COLO668 (cell line): Measurements from ENCODE around the gene RILPL2.
A peak's percentile ranks its signal among the peaks of the same experiment; 100 is the strongest.
"Not testable (repeated sequence)": the region's sequence is repeated elsewhere in the genome, so short reads cannot be mapped to it uniquely, and the experiment has no call there.

Experiments
- DNase-seq: peaks from one replicate; lab custom pipeline; 2025; ENCODE audit not compliant: unreplicated experiment; lab: John Stamatoyannopoulos, UW

The RILPL2 gene, protein sequence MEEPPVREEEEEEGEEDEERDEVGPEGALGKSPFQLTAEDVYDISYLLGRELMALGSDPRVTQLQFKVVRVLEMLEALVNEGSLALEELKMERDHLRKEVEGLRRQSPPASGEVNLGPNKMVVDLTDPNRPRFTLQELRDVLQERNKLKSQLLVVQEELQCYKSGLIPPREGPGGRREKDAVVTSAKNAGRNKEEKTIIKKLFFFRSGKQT

DNA sequence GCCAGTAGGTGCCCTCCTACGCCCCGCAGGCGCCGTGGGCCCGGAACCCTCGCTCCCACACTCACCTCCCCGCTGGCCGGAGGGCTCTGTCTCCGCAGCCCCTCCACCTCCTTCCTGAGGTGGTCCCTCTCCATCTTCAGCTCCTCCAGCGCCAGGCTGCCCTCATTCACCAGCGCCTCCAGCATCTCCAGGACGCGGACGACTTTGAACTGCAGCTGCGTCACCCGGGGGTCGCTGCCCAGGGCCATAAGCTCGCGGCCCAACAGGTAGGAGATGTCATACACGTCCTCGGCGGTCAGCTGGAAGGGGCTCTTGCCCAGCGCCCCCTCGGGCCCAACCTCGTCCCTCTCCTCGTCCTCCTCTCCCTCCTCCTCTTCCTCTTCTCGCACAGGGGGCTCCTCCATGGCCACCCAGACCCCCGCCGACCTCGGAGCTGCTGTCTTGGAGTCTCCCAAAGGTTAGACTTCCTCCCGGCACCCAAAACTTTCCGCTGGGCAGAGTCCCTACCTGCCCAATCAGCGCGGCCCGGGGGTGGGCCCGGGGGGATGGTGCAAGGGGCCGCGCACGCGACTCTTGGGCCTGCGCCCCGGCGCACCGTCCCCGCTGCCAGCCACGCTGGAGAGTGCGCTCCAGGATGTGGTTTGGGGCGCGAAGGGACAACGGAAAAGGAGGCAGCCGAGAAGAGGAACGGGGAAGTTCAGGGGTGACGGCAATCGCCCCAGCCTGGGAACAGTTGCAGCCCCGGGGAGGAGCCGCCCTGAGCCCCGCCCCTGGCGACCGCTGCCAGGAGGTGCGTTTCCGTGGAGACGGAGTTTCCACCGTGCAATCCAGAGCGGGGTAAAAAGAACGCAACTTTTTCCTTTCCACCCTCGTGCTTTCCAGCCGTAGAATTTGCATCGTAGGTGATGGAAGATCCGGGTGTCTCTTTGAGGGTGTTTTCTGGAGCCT, at the start of gene RILPL2:
Gene RILPL2 (minus strand): TSS at position 668 of the 948 bp plus-strand sequence. CDS start 264 bp downstream, at position 404.
- DNase-seq, result peak; percentile 70

DNA sequence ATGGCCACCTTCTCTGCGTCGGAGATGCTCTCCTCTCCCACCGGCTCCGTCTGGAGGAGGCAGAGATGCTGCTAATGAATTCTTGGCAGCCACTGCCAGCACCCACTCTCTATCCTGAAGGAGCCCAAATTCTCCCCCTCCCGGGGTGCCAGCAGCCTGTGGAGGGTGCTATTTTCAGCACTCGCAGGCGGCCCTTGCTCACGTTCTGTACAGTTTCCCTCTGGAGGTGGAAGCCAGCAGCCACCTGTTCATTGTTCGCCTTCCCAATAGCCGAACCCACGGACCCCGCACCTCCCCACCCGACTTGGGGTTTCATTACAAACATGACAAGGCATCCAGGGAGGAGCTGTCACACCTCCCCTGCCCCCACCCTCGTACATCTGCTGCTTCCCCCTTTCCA, 49.3 kb upstream of the RILPL2 start:
- DNase-seq, result no peak

DNA sequence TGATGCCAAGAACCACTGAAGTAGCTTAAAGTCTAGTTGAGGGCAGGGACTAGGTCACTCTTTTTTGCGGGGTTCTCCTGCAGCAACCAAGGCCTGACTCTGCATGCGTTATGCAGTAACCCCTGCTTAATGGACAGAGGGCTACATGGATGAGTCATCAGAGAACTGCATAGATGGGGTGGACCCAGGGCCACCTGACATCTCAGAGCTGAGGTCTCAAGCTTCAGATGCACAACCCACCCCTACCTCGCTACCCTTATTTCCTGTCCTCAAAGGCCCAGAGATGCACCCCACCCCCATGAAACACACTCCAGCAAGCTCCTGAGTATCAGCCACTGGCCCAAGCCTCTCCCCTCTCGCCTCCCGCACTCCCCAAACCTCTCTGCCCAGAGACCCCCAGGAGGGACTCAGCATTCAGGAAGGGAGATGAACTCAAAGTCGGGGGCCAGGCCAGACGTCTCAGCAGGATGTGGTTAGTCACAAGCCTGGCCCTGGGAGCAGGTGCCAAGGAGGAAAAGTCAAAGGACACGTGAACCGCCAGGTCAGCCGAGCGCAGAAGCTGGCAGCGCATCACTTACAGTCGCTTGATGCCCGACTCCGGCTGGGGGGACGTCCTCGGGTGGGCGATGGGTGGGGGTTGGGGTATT, 47.2 kb upstream of the RILPL2 start:
- no peak for DNase-seq

DNA sequence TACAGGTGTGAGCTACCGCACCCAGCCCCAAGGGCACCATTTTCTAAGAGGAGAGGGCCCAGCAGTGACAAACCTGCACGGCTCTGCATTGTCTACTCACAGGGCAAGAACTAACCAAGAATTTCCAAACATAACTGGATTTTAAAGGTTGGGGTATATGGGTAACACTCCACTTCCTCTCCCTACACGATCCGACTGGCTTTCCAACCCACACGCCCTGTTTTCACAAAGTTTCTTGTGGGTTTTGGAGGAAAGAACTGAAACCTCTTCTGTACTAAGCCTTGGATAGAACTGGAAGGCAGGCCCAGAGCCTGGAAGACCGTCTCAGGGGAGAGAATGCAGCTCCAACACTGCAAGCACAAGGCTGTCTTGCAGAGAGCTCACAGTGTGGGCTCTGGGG, 46.4 kb upstream of the RILPL2 start:
- no peak for DNase-seq

DNA sequence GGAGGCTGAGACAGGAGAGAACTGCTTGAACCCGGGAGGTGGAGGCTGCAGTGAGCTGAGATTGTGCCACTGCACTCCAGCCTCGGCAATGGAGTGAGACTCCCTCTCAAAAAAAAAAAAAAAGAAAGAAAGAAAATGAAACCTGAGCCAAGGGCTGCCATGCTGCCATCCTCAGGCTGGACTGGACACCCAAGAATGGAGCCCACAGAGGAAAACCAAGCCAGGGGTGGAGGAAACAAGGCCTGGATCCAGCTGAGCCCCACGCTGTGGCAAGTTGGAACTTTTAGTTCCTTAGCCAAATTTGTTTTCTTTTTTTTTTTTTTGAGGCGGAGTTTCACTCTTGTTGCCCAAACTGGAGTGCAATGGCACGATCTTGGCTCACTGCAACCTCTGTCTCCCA, 44.8 kb upstream of the RILPL2 start:
- DNase-seq, result not testable (repeated sequence)

DNA sequence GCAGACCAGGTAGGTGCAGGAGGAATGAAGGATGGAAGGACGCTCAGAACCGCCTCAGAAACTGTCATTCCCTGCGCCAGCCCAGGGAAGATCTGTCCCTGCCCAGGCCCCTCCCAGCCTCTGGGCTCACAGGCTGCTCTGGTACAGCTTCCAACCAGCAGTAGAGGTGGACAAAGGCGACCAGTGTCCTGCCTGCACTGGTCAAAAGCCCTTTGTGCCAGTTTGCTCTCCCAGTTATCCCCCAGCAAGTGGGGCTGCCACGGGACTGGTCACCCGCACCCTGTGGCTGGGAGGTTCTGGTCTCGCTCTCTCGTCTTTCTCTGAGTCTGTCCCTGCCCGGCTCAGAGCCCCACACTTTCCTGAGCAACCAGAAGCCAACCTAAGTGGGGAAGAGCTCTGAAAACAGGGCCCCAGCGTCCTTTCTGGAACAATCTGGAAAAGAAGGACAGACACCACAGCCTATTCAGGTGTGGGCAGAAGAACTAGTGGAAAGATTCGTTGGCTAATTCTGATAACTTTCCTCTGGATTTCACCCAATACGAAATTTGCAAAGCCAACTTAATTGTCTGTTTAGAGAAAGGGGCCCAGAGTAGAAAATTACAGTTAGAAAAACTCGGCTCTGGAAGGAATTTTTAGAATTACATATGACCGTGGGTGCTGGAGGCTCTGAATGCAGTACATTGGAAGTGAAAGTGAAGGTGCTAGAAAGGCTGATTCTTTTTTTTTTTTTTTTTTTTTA, 43.1 kb upstream of the RILPL2 start:
- DNase-seq, result no peak

DNA sequence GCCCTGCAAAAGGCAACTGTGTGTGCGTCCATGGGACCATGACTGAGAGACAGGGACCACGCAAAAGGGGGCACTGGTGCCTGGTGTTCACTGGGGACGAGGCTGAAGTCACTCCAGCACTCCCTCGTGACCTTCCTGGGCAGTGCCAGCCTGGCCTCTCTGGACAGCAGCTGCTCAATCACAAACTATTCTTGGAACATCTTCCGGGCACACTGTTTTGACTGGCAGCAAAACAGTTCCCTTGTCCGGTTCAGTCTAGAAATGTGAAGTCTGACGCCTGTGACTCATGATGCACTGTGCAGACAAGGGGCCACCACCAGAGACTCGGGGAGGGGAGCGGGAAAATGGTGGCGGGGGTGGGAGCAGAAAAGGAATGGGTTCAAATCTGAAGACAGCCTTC, 42.3 kb upstream of the RILPL2 start:
- DNase-seq, result no peak

DNA sequence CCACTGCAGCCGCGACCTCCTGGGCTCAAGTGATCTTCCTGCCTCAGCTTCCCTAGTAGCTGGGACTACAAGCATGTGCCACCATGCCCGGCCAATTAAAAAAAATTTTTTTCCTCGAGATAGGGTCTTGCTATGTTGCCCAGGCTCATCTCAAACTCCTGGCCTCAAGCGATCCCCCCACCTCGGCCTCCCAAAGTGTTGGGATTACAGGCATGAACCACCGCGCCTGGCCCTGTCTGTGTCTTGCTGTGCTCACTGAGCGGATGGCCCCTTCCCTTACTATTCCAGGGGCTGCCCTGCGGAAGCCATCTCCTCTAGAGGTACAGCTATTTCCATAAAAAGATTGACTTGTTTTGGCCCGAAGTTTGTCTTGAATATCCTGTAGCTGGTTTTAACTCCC, 41.6 kb upstream of the RILPL2 start:
- no peak for DNase-seq

DNA sequence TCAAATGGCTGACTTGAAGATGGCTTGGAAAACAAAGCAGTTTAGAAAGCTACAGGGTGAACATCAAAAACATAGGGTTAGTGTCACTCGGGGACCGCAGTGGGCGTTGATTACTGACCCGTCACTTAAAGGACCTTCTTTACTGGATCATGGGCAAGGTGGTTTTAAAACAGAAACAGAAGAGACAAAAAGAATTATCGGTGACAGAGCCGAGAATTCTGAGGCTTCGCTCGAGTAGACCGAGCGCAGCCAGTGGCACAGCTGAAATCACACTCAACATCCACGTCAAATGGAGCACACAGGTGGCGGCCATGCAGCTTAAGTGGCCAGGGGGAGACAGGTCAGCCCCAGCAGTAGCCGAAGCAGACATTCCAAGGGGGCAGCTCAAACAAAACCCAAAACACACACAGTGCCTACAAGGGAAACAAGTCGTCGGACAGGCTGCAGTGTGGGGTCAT, 38.8 kb upstream of the RILPL2 start:
- DNase-seq, result no peak

DNA sequence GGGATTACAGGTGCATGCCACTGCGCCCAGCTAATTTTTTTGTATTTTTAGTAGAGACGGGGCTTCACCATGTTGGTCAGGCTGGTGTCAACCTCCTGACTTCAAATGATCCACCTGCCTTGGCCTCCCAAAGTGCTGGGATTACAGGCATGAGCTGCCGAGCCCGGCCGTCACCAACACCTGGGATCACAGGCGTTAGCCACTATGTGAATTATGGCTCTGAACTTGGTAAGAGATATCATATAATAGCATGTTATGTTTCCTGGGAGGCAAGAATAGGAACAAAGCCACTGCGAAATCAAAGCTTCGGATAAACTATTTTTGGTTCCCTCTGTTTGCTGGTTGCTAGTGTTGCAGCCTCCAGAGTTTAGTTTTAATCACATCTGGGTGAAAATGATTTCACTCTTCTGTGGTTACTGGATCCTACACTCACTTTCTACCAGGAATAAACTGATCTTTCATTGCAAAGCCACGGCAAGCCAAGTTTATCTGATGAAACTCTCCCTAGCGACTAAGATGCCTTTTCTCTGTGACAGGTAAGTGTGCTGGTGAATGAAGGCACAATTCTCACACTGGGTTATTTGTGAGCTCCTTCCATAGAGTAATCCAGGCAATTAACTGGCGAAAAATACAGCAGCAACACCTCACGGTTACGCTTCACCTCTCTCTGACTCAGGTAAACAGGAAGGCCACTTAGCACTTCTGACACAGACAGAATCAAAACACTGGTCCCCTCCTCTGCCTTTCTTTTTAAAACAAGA, 38.2 kb upstream of the RILPL2 start:
- no peak for DNase-seq

DNA sequence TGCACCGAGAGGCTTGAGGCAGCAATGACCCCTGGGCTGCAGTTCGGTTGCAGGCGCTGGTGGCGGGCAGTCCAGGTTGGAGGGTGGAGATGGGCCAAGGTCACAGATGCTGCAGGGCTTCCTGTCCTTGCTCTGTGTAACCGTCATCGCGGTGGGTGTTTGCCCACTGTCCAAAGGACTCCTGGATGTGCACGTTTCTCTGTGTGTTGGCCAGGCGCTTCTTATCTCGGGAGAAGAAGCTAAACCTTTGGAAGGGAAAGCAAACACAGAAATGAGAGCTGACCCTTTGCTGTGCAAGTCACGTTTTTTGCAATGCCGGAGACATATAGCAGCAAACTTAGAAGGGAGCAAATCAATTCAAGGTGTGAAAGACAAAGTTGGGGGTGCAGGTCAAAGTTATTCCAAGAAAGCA, 36.0 kb upstream of the RILPL2 start:
- DNase-seq, result no peak

DNA sequence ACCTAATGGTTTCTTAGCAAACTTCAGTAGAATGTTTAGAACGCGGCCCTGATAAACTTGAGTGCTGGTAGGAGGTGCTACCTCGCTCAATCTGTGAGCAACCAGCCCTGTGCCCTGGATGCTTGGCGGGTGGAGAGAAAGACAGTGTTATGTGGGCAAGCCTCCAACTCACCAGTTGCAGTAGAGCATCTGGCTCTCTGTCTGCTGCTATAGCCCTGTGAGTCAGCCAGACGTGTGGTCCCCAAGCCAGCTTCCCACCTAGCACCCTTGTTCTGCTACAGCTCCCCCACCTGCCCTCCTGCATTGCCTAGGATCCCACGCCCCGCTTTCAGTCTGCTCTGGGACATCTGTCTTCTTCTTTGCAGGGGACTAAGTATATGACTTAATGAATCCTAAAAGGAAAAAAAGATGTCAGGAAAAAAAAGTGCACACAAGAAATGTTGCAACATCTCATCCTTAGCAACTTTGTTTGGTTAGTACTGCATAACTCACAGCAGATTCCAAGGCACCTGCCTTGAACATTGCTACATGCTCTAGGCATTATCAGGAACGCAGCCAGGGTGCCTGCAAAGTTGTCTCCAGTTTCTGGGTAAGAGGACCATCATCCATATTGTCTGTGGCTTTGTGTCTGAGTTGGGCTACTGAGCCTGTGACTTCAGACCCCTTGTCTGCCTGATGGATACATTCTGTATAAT, 35.0 kb upstream of the RILPL2 start:
- no peak for DNase-seq

DNA sequence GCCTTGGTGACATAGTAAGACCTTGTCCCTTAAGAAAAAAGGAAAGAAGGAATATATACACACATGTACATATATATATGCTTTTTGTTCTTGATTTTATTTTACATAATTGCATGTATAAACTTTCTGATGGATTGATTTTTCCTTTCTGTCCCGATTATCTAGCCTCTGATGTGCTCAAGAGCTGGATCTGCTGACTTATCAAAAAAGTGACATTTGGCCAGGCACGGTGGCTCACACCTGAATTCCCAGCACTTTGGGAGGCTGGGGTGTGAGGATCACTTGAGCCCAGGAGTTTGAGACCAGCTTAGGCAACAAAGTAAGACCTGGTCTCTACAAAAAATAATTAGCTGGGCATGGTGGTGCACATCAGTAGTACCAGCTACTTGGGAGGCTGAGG, 33.5 kb upstream of the RILPL2 start:
- DNase-seq, result no peak

DNA sequence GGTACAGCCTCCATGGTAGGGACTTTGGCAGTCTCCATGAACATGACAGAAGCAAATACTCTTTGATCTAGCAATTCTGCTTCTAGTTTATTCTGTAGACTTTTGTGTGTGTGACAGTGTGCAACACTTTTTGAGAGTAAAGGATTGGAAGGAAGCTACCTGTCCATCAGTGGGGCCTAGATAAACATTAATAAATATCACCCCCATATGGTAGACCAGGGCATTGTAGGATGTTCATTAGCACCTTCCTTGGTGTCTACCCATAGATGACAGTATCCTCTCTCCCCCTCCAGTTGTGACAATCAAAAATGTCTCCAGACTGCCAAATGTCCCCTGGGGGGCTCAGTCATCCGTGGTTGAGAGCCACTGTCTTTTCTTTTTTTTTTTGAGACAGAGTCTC, 32.3 kb upstream of the RILPL2 start:
- no peak for DNase-seq

DNA sequence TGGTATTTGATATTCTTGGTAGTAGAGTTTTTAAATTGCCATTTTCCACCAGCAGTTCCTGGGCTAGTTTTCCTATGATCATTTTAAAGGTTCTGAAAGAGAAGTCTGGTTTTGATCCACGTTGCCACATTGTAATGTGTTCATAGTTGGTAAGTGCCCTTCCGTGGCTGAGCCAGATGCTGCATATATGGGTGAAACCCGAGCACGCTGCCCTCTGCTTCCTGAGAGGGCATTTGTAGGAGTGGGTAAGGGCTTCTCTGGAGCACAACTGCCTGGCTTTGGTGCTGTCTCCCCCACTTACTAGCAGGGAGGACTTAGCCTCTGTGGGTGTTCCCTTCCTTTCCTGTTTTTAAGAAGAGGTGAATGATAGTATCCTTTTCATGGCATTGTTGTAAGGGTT, 28.6 kb upstream of the RILPL2 start:
- no peak for DNase-seq

DNA sequence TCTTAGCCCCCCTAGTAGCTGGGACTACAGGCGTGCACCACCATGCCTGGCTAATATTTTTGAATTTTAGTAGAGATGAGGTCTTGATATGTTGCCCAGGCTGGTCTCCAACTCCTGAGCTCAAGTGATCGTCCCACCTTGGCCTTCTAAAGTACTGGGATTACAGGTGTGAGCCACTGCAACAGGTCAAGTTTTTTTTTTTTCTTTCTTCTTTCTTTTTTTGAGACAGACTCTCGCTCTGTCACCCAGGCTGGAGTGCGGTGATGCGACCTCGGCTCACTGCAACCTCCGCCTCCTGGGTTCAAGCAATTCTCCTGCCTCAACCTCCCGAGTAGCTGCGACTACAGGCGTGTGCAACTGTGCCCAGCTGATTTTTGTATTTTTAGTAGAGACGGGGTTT, 26.7 kb upstream of the RILPL2 start:
- not testable (repeated sequence) for DNase-seq

DNA sequence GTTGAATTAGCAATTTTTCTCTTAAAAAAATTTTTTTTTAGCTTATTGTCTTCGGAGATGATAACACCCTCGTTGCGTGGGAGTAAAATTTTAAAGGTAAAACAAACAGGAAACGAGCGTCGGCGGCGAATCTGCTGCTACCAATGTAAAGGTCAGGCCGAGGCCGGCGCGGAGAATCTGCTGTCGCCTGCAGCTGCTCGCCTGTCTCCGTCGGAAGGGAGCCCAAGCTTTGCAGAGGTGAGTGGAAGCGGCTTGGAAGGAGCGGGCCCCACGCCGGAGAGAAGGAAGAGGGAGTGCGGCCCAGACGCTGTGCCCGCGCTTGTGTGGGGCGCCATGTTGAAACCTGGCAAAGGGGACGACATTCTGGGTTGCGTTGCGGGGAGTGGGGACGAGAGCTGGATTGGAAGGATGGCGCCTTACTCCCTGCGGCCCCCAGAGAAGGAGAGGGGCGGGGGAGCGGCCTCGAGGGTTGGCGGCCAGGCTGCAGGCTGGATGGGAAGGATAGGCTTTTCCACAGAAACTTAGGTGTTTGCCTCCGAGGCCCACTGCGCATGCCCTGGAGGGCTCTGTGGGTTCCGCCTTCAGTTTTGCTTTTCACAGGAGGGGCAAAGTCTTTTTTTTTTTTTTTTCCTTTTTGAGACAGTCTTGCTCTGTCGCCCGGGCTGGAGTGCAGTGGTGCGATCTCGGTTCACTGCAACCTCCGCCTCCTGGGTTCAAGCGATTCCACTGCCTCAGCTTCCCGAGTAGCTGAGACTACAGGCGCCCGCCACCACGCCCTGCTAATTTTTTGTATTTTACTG, 21.7 kb upstream of the RILPL2 start, which contains the start of gene SNRNP35:
Gene SNRNP35 (plus strand): TSS at position 160 of the 800 bp plus-strand sequence. CDS start 7,402 bp downstream, outside the sequence.
- peak; percentile 86 for DNase-seq

DNA sequence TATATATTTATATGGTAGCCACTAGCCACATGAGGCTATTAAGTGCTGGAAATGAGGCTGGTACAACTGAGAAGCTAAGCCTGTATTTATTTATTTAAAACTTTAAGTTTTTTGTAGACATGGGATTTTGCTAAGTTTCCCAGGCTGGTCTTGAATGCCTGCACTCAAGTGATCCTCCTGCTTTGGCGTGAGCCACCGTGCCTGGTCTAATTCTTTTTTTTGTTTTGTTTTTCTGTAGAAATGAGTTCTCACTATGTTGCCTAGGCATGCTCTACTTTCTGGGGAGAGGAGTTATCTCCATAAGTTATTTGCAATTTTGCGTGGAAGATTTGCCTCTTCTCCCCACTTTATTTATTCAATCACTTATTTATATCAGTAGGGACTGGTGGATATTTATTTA, 16.7 kb upstream of the RILPL2 start:
- no peak for DNase-seq

DNA sequence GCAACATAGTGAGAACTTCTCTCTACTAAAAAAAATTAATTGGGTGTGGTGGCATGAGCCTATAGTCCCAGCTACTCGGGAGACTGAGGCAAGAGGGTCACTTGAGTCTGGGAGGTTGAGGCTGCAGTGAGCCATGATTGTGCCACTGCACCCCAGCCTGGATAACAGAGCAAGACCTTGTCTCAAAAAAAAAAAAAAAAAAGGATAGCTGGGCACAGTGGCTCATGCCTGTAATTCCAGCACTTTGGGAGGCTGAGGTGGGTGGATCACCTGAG, 15.7 kb upstream of the RILPL2 start:
- DNase-seq, result not testable (repeated sequence)
